ENCODE measurements around the gene CLIC4. TPM values are rescaled to one million over a fixed set of nuclear protein-coding genes. Genes with fewer than 3 reads are reported as not detected.

The CLIC4 gene
- total RNA-seq, 1 donor from 2014 or later: 200 TPM

DNA sequence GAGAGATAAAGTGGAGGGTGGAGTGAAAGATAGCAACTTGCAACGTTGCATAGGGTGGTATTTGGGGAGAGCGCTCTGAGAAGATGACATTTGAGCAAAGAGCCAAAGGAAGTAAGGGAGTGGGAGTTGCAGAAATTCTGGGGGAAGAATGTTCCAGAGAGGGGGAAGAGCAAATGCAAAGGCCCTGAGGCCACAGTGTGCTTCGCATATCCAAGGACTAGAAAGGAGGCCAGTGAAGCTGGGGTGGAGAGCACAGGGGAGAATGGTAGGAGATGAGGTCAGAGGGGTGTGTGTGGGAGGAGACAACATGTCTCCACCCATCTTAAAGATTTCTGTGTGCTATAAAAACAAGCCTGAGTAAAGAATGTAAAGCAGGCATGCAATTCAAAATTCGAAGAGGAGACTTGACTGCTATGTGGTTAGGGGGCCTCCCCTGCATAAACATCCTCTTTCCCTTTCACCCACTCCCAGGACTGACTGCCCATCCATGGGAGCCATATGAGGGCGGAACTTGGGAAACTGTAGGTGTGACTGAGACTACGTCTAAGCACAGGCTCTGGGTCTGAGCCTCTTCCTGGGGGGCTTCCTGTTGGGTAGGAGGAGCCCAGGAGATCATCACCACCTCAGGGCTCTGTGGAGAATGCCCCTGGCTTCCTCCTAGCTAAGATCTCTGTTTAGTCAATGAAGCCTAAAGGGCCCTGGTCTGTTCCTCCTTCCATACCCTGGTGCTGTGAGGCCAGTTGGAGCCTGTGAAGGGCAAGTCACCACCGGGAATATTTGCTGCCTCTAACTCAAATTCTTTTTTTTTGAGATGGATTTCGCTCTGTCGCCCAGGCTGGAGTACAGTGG is 2.9 kb upstream of the CLIC4 start:
- DNase-seq (no peak), ATAC-seq (no peak)
- Histone ChIP-seq H3K4me1 (no peaks in the 10 kb centered on the region), H3K36me3 (no peaks in the 10 kb centered on the region), H3K9me3 (no peaks in the 10 kb centered on the region), H3K27me3 (no peaks in the 10 kb centered on the region), H3K4me3 (no peak overlapping the region), H3K27ac (no peak overlapping the region)
- intact Hi-C loops (cut with DNase I): loop anchor here (10.0 kb wide), 1 partner anchor 48 kb away; no protein-coding TSS in a partner anchor
- TF ChIP-seq, protein P1, sequence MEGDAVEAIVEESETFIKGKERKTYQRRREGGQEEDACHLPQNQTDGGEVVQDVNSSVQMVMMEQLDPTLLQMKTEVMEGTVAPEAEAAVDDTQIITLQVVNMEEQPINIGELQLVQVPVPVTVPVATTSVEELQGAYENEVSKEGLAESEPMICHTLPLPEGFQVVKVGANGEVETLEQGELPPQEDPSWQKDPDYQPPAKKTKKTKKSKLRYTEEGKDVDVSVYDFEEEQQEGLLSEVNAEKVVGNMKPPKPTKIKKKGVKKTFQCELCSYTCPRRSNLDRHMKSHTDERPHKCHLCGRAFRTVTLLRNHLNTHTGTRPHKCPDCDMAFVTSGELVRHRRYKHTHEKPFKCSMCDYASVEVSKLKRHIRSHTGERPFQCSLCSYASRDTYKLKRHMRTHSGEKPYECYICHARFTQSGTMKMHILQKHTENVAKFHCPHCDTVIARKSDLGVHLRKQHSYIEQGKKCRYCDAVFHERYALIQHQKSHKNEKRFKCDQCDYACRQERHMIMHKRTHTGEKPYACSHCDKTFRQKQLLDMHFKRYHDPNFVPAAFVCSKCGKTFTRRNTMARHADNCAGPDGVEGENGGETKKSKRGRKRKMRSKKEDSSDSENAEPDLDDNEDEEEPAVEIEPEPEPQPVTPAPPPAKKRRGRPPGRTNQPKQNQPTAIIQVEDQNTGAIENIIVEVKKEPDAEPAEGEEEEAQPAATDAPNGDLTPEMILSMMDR (IDR thresholded peaks at IDR 0.05): no peak

DNA sequence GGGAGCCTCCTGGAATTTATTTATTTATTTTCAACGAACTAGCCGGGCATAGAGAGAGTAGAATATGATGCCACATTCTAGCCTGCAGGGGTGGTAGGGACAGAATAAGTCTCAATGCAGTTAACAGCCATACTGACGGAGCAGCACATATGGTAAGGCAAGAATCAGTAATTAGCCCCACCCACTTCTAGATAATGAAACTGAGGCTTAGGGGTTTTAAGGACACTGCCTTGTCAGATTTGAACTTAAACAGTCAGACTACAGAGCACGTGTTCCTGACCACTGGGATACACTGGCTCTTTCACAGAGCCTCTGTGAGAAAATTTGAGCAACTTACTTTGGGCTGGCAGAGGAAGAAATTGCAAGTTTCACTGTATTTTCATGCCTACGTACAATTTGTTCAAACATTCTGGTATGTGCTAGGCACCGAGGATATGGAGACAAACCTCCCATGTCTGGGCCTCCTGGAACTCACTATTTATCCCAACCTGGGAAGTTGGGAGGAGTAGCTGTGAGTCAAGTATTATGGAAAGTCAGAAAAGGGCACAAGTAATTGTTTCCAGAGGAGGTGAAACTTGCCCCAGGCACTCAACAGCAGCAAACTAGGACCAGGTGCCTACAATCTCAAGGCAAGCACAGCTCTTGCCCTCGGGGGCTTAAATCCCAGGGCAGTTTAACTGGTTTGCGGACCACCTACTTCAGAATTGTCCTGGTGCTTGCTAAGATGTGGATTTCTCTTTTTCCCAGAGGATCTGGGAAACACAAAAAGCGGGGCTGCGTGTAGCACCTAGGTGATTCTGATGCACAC is 1.6 kb upstream of the CLIC4 start:
- intact Hi-C loops (cut with DNase I): loop anchor here (10.0 kb wide), 1 partner anchor 49 kb away; no protein-coding TSS in a partner anchor
- ATAC-seq (no peak), DNase-seq (no peak)
- TF ChIP-seq, protein P1 (IDR thresholded peaks at IDR 0.05): no peak
- Histone ChIP-seq H3K4me1 (peaks cover under 1% of the 10 kb centered on the region), H3K27me3 (no peaks in the 10 kb centered on the region), H3K27ac (peak overlapping the region; percentile 6), H3K4me3 (no peak overlapping the region), H3K36me3 (no peaks in the 10 kb centered on the region), H3K9me3 (no peaks in the 10 kb centered on the region)

DNA sequence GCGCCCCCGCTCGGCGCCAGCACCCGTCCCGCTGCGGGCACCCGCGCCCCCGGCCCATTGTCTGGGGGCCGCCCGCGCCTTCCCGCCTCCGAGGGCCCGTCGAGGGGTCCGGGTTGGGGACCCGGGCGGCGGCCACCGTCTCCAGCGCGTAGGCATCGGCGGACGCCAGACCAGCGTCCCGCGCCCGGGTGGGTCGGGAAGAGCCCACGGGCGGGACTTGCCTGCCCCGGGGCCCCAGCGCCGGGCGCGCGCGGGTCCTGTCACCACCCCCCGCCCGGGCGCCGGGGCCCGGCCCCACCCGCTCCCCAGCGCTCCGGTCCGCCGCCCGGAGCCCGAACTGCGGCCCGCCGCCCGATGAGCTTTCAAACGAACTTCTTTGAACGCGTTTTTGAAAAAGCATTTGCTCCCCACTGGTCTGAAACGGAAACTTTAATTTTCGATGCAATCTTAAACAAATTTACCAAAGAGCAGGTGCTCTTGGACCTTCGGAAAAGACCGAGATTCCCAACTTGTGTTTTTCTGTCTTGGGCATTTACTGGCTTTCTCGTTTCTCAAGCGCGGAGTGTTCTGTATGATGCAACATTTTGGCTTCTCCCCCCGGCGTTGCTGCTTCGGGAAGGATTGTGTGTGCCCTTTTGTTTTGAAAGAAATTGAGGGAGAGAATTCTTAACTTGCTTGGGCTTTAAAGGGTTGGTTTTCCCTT is 615 bp downstream of the CLIC4 start:
- Histone ChIP-seq H3K4me3 (peak overlapping the region; percentile 82), H3K4me1 (peaks cover 11% of the 10 kb centered on the region), H3K9me3 (no peaks in the 10 kb centered on the region), H3K27me3 (no peaks in the 10 kb centered on the region), H3K27ac (peak overlapping the region; percentile 88), H3K36me3 (peaks cover 3% of the 10 kb centered on the region)
- intact Hi-C loops (cut with DNase I): loop anchor here (10.0 kb wide), 1 partner anchor 51 kb away; no protein-coding TSS in a partner anchor
- DNase-seq: peak; percentile 77
- ATAC-seq: peak; percentile 13
- TF ChIP-seq, protein P1 (IDR thresholded peaks at IDR 0.05): no peak

DNA sequence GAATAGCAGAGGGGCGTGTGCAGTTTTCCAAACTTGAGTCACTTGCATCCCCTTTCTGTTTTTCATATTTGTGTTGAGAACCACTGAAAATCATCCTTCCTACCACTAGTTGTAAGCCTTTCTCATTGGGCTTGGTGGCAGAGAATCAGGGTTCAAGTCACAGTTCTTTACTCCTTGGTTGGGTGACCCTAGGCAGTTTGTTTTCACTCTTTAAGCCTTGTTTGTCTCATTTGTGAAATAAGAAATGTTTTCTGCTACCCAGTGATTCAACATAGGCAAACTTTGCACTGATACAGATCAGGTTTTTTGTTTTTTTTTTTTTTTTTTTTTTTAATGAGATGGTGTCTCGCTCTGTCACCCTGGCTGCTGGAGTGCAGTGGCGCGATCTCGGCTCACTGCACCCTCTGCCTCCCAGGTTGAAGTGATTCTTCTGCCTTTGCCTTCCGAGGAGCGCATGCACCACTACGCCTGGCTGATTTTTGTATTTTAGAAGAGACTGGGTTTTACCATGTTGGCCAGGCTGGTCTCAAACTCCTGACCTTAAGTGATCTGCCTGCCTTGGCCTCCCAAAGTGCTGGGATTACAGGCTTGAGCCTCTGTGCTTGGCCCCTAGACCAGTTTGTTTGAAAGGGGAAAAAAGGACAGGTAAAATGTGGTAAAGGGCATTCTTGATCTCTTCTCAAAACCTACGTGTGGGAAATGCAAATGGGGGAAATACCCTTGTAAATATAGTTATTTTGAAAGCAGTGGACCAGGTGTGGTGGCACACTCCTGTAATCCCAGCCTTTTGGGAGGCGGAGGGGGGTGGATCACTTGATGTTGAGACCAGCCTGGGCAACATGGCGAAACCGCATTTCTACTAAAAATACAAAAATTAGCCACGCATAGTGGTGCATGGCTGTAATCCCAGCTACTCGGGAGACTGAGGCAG is 3.2 kb downstream of the CLIC4 start:
- no peak for DNase-seq
- Histone ChIP-seq H3K27me3 (no peaks in the 10 kb centered on the region), H3K9me3 (no peaks in the 10 kb centered on the region), H3K4me1 (peaks cover 30% of the 10 kb centered on the region), H3K27ac (no peak overlapping the region), H3K4me3 (peak overlapping the region; percentile 82), H3K36me3 (peaks cover 3% of the 10 kb centered on the region)
- no peak for ATAC-seq
- intact Hi-C loops (cut with DNase I): loop anchor here (10.0 kb wide), 1 partner anchor 54 kb away; no protein-coding TSS in a partner anchor
- TF ChIP-seq, protein P1 (IDR thresholded peaks at IDR 0.05): no peak
